Mucosa of stomach (tissue), 1 donor: ENCODE measurements around the gene LPA.
"Not testable (repeated sequence)": the region's sequence is repeated elsewhere in the genome, so short reads cannot be mapped to it uniquely, and the experiment has no call there.

Experiments
- H3K27me3 ChIP-seq: one replicate; pipeline ENCODE4 v1.7.0; 2013; ENCODE audit warnings: mild to moderate bottlenecking, low read length; ENCODE audit not compliant: control insufficient read depth, insufficient read depth
- H3K36me3 ChIP-seq: one replicate; pipeline ENCODE4 v1.7.0; 2013; ENCODE audit warnings: low read length; ENCODE audit not compliant: control insufficient read depth, insufficient read depth
- H3K4me1 ChIP-seq: one replicate; pipeline ENCODE4 v1.7.0; 2013; ENCODE audit warnings: mild to moderate bottlenecking, low read length; ENCODE audit not compliant: control insufficient read depth, insufficient read depth
- H3K4me3 ChIP-seq: one replicate; pipeline ENCODE4 v1.7.0; 2013; ENCODE audit warnings: low read length
- H3K9ac ChIP-seq: one replicate; pipeline ENCODE4 v1.7.0; 2013; ENCODE audit warnings: mild to moderate bottlenecking, low read length, moderate library complexity
- H3K9me3 ChIP-seq: one replicate; pipeline ENCODE4 v1.7.0; 2013; ENCODE audit warnings: mild to moderate bottlenecking, low read length, moderate library complexity; ENCODE audit not compliant: control insufficient read depth
- donor health status: Pancreatic carcinoma.

Gene LPA

GRCh38 chr6:160664198-160664597 is at the start of gene LPA:
LPA (minus strand) TSS chr6:160664275; CDS start chr6:160664214, 61 bp downstream.
- H3K36me3 ChIP-seq, H3K4me3 ChIP-seq, H3K9ac ChIP-seq, H3K9me3 ChIP-seq, H3K27me3 ChIP-seq, H3K4me1 ChIP-seq: not testable (repeated sequence)

GRCh38 chr6:160708993-160709392 is 44.9 kb upstream of the LPA start:
- not testable (repeated sequence) for H3K4me3 ChIP-seq, H3K27me3 ChIP-seq, H3K9ac ChIP-seq, H3K4me1 ChIP-seq, H3K36me3 ChIP-seq, H3K9me3 ChIP-seq

GRCh38 chr6:160704688-160705087 is 40.6 kb upstream of the LPA start:
- H3K4me3 ChIP-seq, H3K36me3 ChIP-seq, H3K9ac ChIP-seq, H3K9me3 ChIP-seq, H3K4me1 ChIP-seq, H3K27me3 ChIP-seq: not testable (repeated sequence)

DNA sequence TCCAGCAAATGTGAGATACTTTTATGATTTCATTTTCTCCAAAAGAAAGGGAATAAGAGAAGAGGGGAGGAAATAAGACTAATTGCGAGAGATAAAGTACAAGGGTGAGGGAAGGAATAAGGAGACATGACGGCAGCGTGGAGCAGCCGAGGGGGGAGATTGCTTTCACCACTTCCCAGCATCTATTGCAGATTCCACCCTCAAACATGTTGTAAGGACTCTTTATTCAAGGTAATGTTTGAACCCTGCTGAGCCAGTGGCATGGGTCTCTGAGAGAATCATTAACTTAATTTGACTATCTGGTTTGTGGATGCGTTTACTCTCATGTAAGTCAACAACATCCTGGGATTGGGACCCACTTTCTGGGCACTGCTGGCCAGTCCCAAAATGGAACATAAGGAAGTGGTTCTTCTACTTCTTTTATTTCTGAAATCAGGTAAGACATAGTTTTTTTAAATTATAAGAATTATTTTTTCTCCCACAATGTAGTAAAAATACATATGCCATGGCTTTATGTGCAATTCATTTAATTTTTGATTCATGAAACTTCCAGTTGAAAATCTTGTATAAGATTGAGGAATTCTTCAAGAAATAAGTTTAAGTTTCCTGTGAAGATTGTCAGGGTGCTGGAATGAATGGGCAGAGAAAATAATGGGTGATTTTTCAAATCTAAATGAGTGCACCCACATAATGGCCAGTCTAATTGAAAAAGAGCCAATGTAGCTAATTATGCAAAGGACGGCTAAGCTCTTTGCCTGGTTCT is 38.0 kb upstream of the LPA start, which contains the start of gene PLG:
Gene PLG, plus strand, starts transcription at position 327 of the 763 bp plus-strand sequence. Its CDS starts 61 bp downstream, at position 388.
- H3K9me3 ChIP-seq, H3K27me3 ChIP-seq, H3K4me1 ChIP-seq, H3K36me3 ChIP-seq, H3K4me3 ChIP-seq, H3K9ac ChIP-seq: not testable (repeated sequence)

GRCh38 chr6:160697826-160698225 is 33.8 kb upstream of the LPA start:
- no peaks in the 10 kb centered on the region for H3K27me3 ChIP-seq
- no peaks in the 10 kb centered on the region for H3K36me3 ChIP-seq
- H3K9me3 ChIP-seq: no peaks in the 10 kb centered on the region
- no peak overlapping the region for H3K4me3 ChIP-seq
- no peaks in the 10 kb centered on the region for H3K4me1 ChIP-seq
- no peak overlapping the region for H3K9ac ChIP-seq

- not testable (repeated sequence) for H3K4me1 ChIP-seq, H3K4me3 ChIP-seq, H3K9ac ChIP-seq, H3K27me3 ChIP-seq, H3K36me3 ChIP-seq, H3K9me3 ChIP-seq
Observed at GRCh38 chr6:160696884-160697283, 32.8 kb upstream of the LPA start.

GRCh38 chr6:160695622-160696021 is 31.5 kb upstream of the LPA start:
- not testable (repeated sequence) for H3K27me3 ChIP-seq, H3K36me3 ChIP-seq, H3K4me1 ChIP-seq, H3K9me3 ChIP-seq, H3K9ac ChIP-seq, H3K4me3 ChIP-seq

GRCh38 chr6:160695025-160695424 is 30.9 kb upstream of the LPA start:
- not testable (repeated sequence) for H3K36me3 ChIP-seq, H3K9me3 ChIP-seq, H3K4me3 ChIP-seq, H3K9ac ChIP-seq, H3K27me3 ChIP-seq, H3K4me1 ChIP-seq

- H3K9ac ChIP-seq: no peak overlapping the region
- H3K4me1 ChIP-seq: no peaks in the 10 kb centered on the region
- H3K27me3 ChIP-seq: no peaks in the 10 kb centered on the region
- H3K4me3 ChIP-seq: no peak overlapping the region
- no peaks in the 10 kb centered on the region for H3K36me3 ChIP-seq
- no peaks in the 10 kb centered on the region for H3K9me3 ChIP-seq
Observed at GRCh38 chr6:160692369-160692959, 28.4 kb upstream of the LPA start.

- no peaks in the 10 kb centered on the region for H3K4me1 ChIP-seq
- H3K9me3 ChIP-seq: no peaks in the 10 kb centered on the region
- no peaks in the 10 kb centered on the region for H3K27me3 ChIP-seq
- no peak overlapping the region for H3K9ac ChIP-seq
- no peaks in the 10 kb centered on the region for H3K36me3 ChIP-seq
- no peak overlapping the region for H3K4me3 ChIP-seq
Observed at GRCh38 chr6:160691617-160692016, 27.5 kb upstream of the LPA start.

DNA sequence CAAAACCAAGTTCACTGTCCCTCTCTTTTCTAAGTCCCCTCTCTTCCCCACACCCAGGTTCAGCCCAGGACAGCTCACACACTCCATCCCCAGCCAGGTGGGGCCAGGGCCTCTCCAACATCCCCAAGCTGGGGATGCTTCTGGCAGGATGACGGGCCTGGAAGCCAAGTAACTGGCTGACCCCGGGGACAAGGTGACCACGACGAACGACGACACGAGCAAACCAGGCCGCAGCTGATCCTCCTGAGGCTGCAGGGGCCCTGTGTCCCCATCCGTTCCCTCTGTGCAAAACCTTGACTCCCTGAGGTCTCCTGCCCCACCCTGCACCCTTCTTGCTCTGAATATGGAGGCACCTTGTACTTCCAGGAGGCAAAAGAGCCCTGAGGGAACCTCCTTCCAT is 26.4 kb upstream of the LPA start:
- Histone ChIP-seq H3K9me3 (no peaks in the 10 kb centered on the region), H3K9ac (no peak overlapping the region), H3K4me3 (no peak overlapping the region), H3K4me1 (no peaks in the 10 kb centered on the region), H3K36me3 (no peaks in the 10 kb centered on the region), H3K27me3 (no peaks in the 10 kb centered on the region)

DNA sequence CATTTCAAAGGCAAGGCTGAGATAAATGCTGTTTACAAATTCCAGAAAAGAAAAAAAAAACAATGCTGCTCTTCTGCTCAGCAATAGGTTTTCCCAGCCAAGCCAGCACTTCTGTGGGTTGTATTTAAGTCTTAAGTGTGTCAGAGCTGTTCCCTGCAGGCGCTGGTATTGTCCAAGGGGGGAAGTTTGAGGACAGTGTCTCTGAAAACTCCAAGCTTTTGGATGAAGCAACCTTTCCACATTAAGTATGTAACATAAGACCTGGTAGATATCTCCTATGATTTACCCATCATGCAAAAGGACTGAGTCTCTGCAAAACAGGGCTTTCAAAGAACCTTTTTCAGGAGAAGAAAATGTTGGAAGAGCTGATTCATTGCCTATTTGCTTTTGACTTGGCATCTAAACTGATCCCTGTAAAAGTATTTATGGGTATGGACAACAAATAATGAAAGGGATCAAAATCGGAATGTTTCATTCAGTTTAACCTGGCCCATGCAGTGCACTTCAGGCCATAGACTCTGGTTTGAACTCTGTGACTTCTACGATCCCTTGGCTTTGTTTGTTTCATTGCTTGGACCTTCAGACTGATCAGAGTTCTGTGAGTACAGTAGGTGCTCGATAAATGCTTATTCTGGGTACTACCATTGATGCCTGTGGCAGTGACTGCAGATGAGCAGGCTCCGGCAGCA is 21.8 kb upstream of the LPA start:
- Histone ChIP-seq H3K36me3 (no peaks in the 10 kb centered on the region), H3K27me3 (no peaks in the 10 kb centered on the region), H3K9ac (no peak overlapping the region), H3K4me3 (no peak overlapping the region), H3K4me1 (no peaks in the 10 kb centered on the region), H3K9me3 (no peaks in the 10 kb centered on the region)
